Measurements from ENCODE around the gene GZMM. TPM values are rescaled to one million over a fixed set of nuclear protein-coding genes. Genes with fewer than 3 reads are reported as not detected.

The GZMM gene
- total and polyA plus RNA-seq, 2 of the 13 experiments (the other 11 are each of a cell fraction or from before 2014, with no cell fraction given) = 0.07 TPM; not detected in 1

DNA sequence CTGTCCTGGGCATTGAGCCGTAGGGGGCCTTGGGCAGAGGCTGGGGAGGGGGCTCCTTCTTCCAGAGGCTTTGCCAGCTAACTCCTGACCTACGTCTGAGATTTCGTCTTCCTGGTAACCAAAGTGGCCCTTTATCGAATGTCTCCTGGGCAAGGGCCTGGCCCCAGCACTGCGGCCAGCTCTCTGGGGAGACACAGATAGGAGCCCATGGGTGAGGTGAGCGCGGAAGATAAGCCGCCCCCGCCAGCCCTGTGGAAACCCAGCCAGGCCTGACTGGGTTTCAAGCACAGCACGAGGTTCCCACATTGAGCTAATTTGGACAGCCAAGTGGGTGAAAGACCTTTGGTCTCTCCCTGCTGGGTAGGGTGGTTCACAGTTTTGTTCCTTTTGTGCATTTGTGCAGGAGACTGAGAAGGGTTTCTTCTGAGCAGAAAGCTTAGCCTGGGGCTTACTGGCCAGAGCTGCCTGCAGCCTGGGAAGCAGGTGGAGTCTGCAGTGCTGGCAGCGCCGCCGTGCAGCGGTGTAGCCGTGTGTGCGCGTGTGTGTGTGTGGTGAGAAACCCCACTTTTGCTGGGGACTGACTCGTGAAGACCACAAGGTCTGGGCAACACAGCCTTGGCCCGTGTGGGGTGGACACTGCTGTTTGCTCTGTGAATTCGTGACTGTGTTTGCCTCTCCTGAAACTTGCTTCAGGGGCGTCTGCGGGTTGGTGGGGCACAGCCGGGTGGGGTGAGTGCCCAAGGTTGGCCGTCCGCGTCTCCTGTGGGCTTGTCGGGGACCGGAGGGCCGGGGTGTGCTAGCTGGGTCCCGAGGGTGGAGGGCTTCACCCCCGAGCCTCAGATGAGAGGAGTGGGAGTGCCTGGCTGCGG, 31.0 kb downstream of the GZMM start (continued):
- TF ChIP-seq, protein P1, sequence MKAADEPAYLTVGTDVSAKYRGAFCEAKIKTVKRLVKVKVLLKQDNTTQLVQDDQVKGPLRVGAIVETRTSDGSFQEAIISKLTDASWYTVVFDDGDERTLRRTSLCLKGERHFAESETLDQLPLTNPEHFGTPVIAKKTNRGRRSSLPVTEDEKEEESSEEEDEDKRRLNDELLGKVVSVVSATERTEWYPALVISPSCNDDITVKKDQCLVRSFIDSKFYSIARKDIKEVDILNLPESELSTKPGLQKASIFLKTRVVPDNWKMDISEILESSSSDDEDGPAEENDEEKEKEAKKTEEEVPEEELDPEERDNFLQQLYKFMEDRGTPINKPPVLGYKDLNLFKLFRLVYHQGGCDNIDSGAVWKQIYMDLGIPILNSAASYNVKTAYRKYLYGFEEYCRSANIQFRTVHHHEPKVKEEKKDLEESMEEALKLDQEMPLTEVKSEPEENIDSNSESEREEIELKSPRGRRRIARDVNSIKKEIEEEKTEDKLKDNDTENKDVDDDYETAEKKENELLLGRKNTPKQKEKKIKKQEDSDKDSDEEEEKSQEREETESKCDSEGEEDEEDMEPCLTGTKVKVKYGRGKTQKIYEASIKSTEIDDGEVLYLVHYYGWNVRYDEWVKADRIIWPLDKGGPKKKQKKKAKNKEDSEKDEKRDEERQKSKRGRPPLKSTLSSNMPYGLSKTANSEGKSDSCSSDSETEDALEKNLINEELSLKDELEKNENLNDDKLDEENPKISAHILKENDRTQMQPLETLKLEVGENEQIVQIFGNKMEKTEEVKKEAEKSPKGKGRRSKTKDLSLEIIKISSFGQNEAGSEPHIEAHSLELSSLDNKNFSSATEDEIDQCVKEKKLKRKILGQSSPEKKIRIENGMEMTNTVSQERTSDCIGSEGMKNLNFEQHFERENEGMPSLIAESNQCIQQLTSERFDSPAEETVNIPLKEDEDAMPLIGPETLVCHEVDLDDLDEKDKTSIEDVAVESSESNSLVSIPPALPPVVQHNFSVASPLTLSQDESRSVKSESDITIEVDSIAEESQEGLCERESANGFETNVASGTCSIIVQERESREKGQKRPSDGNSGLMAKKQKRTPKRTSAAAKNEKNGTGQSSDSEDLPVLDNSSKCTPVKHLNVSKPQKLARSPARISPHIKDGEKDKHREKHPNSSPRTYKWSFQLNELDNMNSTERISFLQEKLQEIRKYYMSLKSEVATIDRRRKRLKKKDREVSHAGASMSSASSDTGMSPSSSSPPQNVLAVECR (CRISPR knock-in tag; IDR thresholded peaks at IDR 0.05; ENCODE audit: borderline replicate concordance) = peak; percentile 39; the same call in 1 of the 2 replicates
- TF ChIP-seq, protein P2, sequence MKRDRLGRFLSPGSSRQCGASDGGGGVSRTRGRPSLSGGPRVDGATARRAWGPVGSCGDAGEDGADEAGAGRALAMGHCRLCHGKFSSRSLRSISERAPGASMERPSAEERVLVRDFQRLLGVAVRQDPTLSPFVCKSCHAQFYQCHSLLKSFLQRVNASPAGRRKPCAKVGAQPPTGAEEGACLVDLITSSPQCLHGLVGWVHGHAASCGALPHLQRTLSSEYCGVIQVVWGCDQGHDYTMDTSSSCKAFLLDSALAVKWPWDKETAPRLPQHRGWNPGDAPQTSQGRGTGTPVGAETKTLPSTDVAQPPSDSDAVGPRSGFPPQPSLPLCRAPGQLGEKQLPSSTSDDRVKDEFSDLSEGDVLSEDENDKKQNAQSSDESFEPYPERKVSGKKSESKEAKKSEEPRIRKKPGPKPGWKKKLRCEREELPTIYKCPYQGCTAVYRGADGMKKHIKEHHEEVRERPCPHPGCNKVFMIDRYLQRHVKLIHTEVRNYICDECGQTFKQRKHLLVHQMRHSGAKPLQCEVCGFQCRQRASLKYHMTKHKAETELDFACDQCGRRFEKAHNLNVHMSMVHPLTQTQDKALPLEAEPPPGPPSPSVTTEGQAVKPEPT (CRISPR knock-in tag; IDR thresholded peaks at IDR 0.05; ENCODE audit: low read depth) = 0 out of 2 replicates have a peak, but pooled peaks have one; percentile 64
- TF ChIP-seq, protein P3, sequence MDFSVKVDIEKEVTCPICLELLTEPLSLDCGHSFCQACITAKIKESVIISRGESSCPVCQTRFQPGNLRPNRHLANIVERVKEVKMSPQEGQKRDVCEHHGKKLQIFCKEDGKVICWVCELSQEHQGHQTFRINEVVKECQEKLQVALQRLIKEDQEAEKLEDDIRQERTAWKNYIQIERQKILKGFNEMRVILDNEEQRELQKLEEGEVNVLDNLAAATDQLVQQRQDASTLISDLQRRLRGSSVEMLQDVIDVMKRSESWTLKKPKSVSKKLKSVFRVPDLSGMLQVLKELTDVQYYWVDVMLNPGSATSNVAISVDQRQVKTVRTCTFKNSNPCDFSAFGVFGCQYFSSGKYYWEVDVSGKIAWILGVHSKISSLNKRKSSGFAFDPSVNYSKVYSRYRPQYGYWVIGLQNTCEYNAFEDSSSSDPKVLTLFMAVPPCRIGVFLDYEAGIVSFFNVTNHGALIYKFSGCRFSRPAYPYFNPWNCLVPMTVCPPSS (IDR thresholded peaks at IDR 0.05) = no peak
- TF ChIP-seq POLR2A (IDR thresholded peaks at IDR 0.05; ENCODE audit: insufficient read depth in 1 of 2, low read depth in 2 of 2, low read length in 2 of 2) = 0 out of 4 replicates have a peak, but pooled peaks of 1 of the 2 experiments have one; percentile 25
- no peak for TF ChIP-seq RBAK (CRISPR knock-in tag; IDR thresholded peaks at IDR 0.05)
- TF ChIP-seq MTA1 (CRISPR knock-in tag; IDR thresholded peaks at IDR 0.05; ENCODE audit: borderline replicate concordance) = 0 out of 2 replicates have a peak, but pooled peaks have one; percentile 30
- TF ChIP-seq ZNF709 (CRISPR knock-in tag; IDR thresholded peaks at IDR 0.05) = no peak
- no peak for TF ChIP-seq NFE2L1 (CRISPR knock-in tag; IDR thresholded peaks at IDR 0.05; ENCODE audit: borderline replicate concordance)
- TF ChIP-seq POLR2AphosphoS5 (IDR thresholded peaks at IDR 0.05; ENCODE audit: low read depth, low read length) = 0 out of 2 replicates have a peak, but pooled peaks have one; percentile 20
- no peak for TF ChIP-seq ZNF598 (CRISPR knock-in tag; IDR thresholded peaks at IDR 0.05; ENCODE audit: borderline replicate concordance)
- TF ChIP-seq JUND (CRISPR knock-in tag; IDR thresholded peaks at IDR 0.05) = no peak
- peak; percentile 41; the same call in 1 of the 2 replicates for TF ChIP-seq ZNF782 (CRISPR knock-in tag; IDR thresholded peaks at IDR 0.05; ENCODE audit: borderline replicate concordance)
- peak; percentile 11; the same call in 1 of the 2 replicates for TF ChIP-seq SIN3A (IDR thresholded peaks at IDR 0.05; ENCODE audit: borderline replicate concordance, low read depth, low read length)
- TF ChIP-seq, protein P4, sequence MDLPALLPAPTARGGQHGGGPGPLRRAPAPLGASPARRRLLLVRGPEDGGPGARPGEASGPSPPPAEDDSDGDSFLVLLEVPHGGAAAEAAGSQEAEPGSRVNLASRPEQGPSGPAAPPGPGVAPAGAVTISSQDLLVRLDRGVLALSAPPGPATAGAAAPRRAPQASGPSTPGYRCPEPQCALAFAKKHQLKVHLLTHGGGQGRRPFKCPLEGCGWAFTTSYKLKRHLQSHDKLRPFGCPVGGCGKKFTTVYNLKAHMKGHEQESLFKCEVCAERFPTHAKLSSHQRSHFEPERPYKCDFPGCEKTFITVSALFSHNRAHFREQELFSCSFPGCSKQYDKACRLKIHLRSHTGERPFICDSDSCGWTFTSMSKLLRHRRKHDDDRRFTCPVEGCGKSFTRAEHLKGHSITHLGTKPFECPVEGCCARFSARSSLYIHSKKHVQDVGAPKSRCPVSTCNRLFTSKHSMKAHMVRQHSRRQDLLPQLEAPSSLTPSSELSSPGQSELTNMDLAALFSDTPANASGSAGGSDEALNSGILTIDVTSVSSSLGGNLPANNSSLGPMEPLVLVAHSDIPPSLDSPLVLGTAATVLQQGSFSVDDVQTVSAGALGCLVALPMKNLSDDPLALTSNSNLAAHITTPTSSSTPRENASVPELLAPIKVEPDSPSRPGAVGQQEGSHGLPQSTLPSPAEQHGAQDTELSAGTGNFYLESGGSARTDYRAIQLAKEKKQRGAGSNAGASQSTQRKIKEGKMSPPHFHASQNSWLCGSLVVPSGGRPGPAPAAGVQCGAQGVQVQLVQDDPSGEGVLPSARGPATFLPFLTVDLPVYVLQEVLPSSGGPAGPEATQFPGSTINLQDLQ (CRISPR knock-in tag; IDR thresholded peaks at IDR 0.05) = 0 out of 2 replicates have a peak, but pooled peaks have one; percentile 23
- peak; percentile 20 for TF ChIP-seq HNRNPLL (IDR thresholded peaks at IDR 0.05; ENCODE audit: low read depth, low read length, poor library complexity, severe bottlenecking)

Data from HepG2 (cell line).